H1 (cell line): ENCODE results near the gene RFX1. TPM values are rescaled to one million over a fixed set of nuclear protein-coding genes. Genes with fewer than 3 reads are reported as not detected.

ENCODE experiments used
- CTCF ChIA-PET: fragments of 300-600 bp; sonication (Branson Sonifier 250); formaldehyde crosslinking; loops from one replicate; lab custom pipeline; 2021; ENCODE audit not compliant: partially characterized antibody; lab: Charles Lee
- POLR2A ChIA-PET: fragments of 300-600 bp; sonication (Branson Sonifier 250); formaldehyde crosslinking; loops from one replicate; lab custom pipeline; 2021; ENCODE audit warnings: inconsistent platforms; ENCODE audit not compliant: partially characterized antibody; lab: Charles Lee
- DNase-seq, 2 experiments: peaks; one replicate each; pipeline versions ENCODE4 v3.0.0 to v3.0.0-alpha.2; 2010 to 2022; ENCODE audit warnings: low spot score in 2 of 2, low read depth in 1 of 2, mixed read lengths in 1 of 2
- FAIRE-seq: peaks from 2 replicates; lab custom pipeline; 2011; peaks lifted over from hg19 to GRCh38; lab: Jason Lieb, UNC
- H2AFZ ChIP-seq: 2 replicates; pipeline ENCODE4 v1.8.1; 2012; ENCODE audit warnings: low read length, inconsistent platforms
- H2AK5ac ChIP-seq: 2 replicates; pipeline ENCODE4 v1.6.1; 2013; ENCODE audit warnings: low read depth, low read length
- H2BK120ac ChIP-seq: replicated peaks from 2 replicates; pipeline ENCODE3; 2013; ENCODE audit warnings: low read depth, low read length, inconsistent platforms
- H2BK12ac ChIP-seq: 2 replicates; pipeline ENCODE4 v1.6.1; 2013; ENCODE audit warnings: low read depth, low read length
- H2BK15ac ChIP-seq: 2 replicates; pipeline ENCODE4 v1.6.1; 2013; ENCODE audit warnings: low read length
- H2BK20ac ChIP-seq: 2 replicates; pipeline ENCODE4 v1.6.1; 2013; ENCODE audit warnings: low read length
- H2BK5ac ChIP-seq: 2 replicates; pipeline ENCODE4 v1.6.1; 2013; ENCODE audit warnings: low read depth, low read length
- H3K14ac ChIP-seq: 2 replicates; pipeline ENCODE4 v1.6.1; 2013; ENCODE audit warnings: inconsistent platforms; ENCODE audit not compliant: insufficient read length
- H3K18ac ChIP-seq: 2 replicates; pipeline ENCODE4 v1.6.1; 2013; ENCODE audit warnings: low read length; ENCODE audit errors: extremely low read depth
- H3K23ac ChIP-seq: 2 replicates; pipeline ENCODE4 v1.6.1; 2013; ENCODE audit warnings: inconsistent platforms; ENCODE audit not compliant: insufficient read length
- H3K23me2 ChIP-seq: 2 replicates; pipeline ENCODE4 v1.6.1; 2013; ENCODE audit warnings: low read depth, low read length
- H3K27ac ChIP-seq: 2 replicates; pipeline ENCODE4 v1.6.1; 2011; ENCODE audit warnings: low read depth, low read length, inconsistent platforms
- H3K27me3 ChIP-seq, 4 experiments: replicated peaks in 1 of 4; 1 replicate in 1 of 4; 2 replicates in 3 of 4; pipeline versions ENCODE4 v1.6.1 to v1.8.1; 2011 to 2013; ENCODE audit warnings: low read length in 3 of 4, mild to moderate bottlenecking in 3 of 4, inconsistent platforms in 2 of 4, mixed read lengths in 2 of 4, moderate library complexity in 1 of 4; ENCODE audit not compliant: control insufficient read depth in 3 of 4, insufficient read depth in 3 of 4; ENCODE audit errors: extremely low read depth in 1 of 4
- H3K36me3 ChIP-seq, 4 experiments: 2 replicates each; pipeline versions ENCODE4 v1.6.1 to v1.8.1; 2011 to 2013; ENCODE audit warnings: mild to moderate bottlenecking in 4 of 4, low read length in 3 of 4, moderate library complexity in 2 of 4, control low read depth in 1 of 4, inconsistent platforms in 1 of 4; ENCODE audit not compliant: insufficient read depth in 4 of 4, control insufficient read depth in 2 of 4
- H3K4ac ChIP-seq: replicated peaks from 2 replicates; pipeline ENCODE3; 2013; ENCODE audit warnings: low read length, low read depth, mixed read lengths, inconsistent platforms; ENCODE audit not compliant: insufficient read length
- H3K4me1 ChIP-seq, 4 experiments: replicated peaks in 1 of 4; 1 replicate in 1 of 4; 2 replicates in 3 of 4; pipeline versions ENCODE4 v1.6.1 to v1.8.1; 2011 to 2013; ENCODE audit warnings: low read length in 3 of 4, inconsistent platforms in 2 of 4, mixed read lengths in 1 of 4; ENCODE audit not compliant: insufficient read depth in 4 of 4, control insufficient read depth in 3 of 4
- H3K4me2 ChIP-seq, 2 experiments: 2 replicates each; pipeline versions ENCODE4 v1.6.1 to v1.8.1; 2011 to 2013; ENCODE audit warnings: low read depth in 2 of 2, low read length in 2 of 2, control low read depth in 1 of 2, inconsistent platforms in 1 of 2, mild to moderate bottlenecking in 1 of 2; ENCODE audit not compliant: insufficient read depth in 1 of 2
- H3K4me3 ChIP-seq, 4 experiments: fragments of 200-600, 300-600 bp in 1 of 4; sonication (generic), shearing (Covaris generic), sonication (Bioruptor Twin) in 1 of 4; 2 replicates each; pipeline versions ENCODE4 v1.5.1 to v1.8.1; 2011 to 2016; ENCODE audit warnings: low read length in 4 of 4, low read depth in 3 of 4, control low read depth in 2 of 4, inconsistent platforms in 2 of 4, mild to moderate bottlenecking in 2 of 4, mixed read lengths in 1 of 4, moderate library complexity in 1 of 4; ENCODE audit not compliant: insufficient read depth in 2 of 4; ENCODE audit errors: extremely low read depth in 1 of 4
- H3K56ac ChIP-seq: replicated peaks from 2 replicates; pipeline ENCODE3; 2013; ENCODE audit warnings: low read depth, mild to moderate bottlenecking, mixed read lengths, low read length, inconsistent platforms; ENCODE audit not compliant: insufficient read length
- H3K79me1 ChIP-seq: 2 replicates; pipeline ENCODE4 v1.6.1; 2013; ENCODE audit warnings: low read depth, low read length, control low read depth
- H3K79me2 ChIP-seq, 2 experiments: 2 replicates each; pipeline versions ENCODE4 v1.6.1 to v1.8.1; 2012 to 2013; ENCODE audit warnings: low read length in 2 of 2, mild to moderate bottlenecking in 2 of 2, inconsistent platforms in 1 of 2; ENCODE audit not compliant: insufficient read depth in 2 of 2, control insufficient read depth in 1 of 2
- H3K9ac ChIP-seq, 4 experiments: replicated peaks in 1 of 4; 1 replicate in 1 of 4; 2 replicates in 3 of 4; pipeline versions ENCODE4 v1.6.1 to v1.8.1; 2011 to 2013; ENCODE audit warnings: low read depth in 3 of 4, low read length in 3 of 4, control low read depth in 2 of 4, mild to moderate bottlenecking in 2 of 4, moderate library complexity in 2 of 4, inconsistent platforms in 1 of 4; ENCODE audit errors: extremely low read depth in 1 of 4
- H3K9me3 ChIP-seq, 2 experiments: 2 replicates each; pipeline versions ENCODE4 v1.6.1 to v1.8.1; 2012 to 2013; ENCODE audit warnings: mild to moderate bottlenecking in 2 of 2, moderate library complexity in 2 of 2, control low read depth in 1 of 2, inconsistent platforms in 1 of 2, low read depth in 1 of 2, low read length in 1 of 2, mixed read lengths in 1 of 2; ENCODE audit not compliant: insufficient read depth in 2 of 2
- H4K20me1 ChIP-seq, 2 experiments: replicated peaks in 1 of 2; 2 replicates each; pipeline versions ENCODE3 to v1.8.1; 2011 to 2013; ENCODE audit warnings: inconsistent platforms in 2 of 2, low read length in 2 of 2, mild to moderate bottlenecking in 1 of 2; ENCODE audit not compliant: insufficient read depth in 2 of 2, control insufficient read depth in 1 of 2
- H4K5ac ChIP-seq: 2 replicates; pipeline ENCODE4 v1.6.1; 2013; ENCODE audit warnings: low read length, low read depth, mixed read lengths, inconsistent platforms; ENCODE audit not compliant: insufficient read length
- H4K8ac ChIP-seq: 2 replicates; pipeline ENCODE4 v1.8.0; 2013; ENCODE audit warnings: mild to moderate bottlenecking, moderate library complexity, low read length, inconsistent platforms; ENCODE audit not compliant: insufficient read depth; ENCODE audit errors: extremely low read depth
- H4K91ac ChIP-seq: replicated peaks from 2 replicates; pipeline ENCODE3; 2013; ENCODE audit warnings: low read length, mixed read lengths, inconsistent platforms; ENCODE audit not compliant: insufficient read length
- HDAC6 ChIP-seq: IDR thresholded peaks from one replicate; pipeline ENCODE4 v1.7.1; 2012; ENCODE audit warnings: low read depth, mild to moderate bottlenecking, inconsistent platforms, low read length, moderate library complexity
- MAFK ChIP-seq: IDR thresholded peaks from 2 replicates; pipeline ENCODE4 v1.6.1; 2012; ENCODE audit warnings: low read depth, mild to moderate bottlenecking, improper control_type of control experiment, low read length
- POLR2AphosphoS5 ChIP-seq: IDR thresholded peaks from 2 replicates; pipeline ENCODE4 v1.6.1; 2011; ENCODE audit warnings: low read depth, low read length
- SP4 ChIP-seq: IDR thresholded peaks from 2 replicates; pipeline ENCODE4 v1.6.1; 2012; ENCODE audit warnings: low read length, inconsistent platforms
- TAF7 ChIP-seq: optimal IDR thresholded peaks from 2 replicates; pipeline ENCODE3; 2011; ENCODE audit warnings: low read depth, mild to moderate bottlenecking, inconsistent platforms, low read length, moderate library complexity, borderline replicate concordance
- TBP ChIP-seq: IDR thresholded peaks from 2 replicates; pipeline ENCODE4 v1.6.1; 2011; ENCODE audit warnings: low read depth, low read length, improper control_type of control experiment
- WGBS, 2 experiments: shearing (Covaris generic) in 1 of 2; methylation state at CpG; one replicate each; pipeline versions ENCODE4 v1.1.6 to v1.1.7; 2013 to 2015; ENCODE audit warnings: low lambda C conversion rate in 2 of 2, mixed read lengths in 2 of 2, inconsistent platforms in 1 of 2, low coverage in 1 of 2, missing lambda C conversion rate in 1 of 2; ENCODE audit not compliant: insufficient replicate concordance in 2 of 2, insufficient coverage in 1 of 2, insufficient read length in 1 of 2; ENCODE audit errors: extremely low coverage in 1 of 2, missing lambda C conversion rate in 1 of 2; 5-methylcytosine and 5-hydroxymethylcytosine counted together
- polyA plus RNA-seq, 7 experiments: library from polyadenylated mRNA; depleted of rRNA in 3 of 7; stranded (reverse) in 5 of 7; unstranded in 2 of 7; fragments of >200 nt in 5 of 7; fragments of 200-250 nt in 2 of 7; gene quantifications; 1 replicate in 5 of 7; 2 replicates in 1 of 7; 4 replicates in 1 of 7; pipeline versions ENCODE4 v1.2.1 to v1.2.3, GENCODE V29; 2011 to 2013; ENCODE audit warnings: missing spikeins in 2 of 7, mixed read lengths in 2 of 7
- total RNA-seq: library from RNA; stranded (reverse); fragmentation: NEBNext Ultra II Directional; extraction: Animal tissue kit (Norgen Biotek cat#: 25700); gene quantifications from 2 replicates; pipeline ENCODE4 v1.2.1, GENCODE V29; 2021
- TF ChIP-seq, protein P1 (sequence below), 3 experiments: IDR thresholded peaks; 1 replicate in 2 of 3; 2 replicates in 1 of 3; pipeline versions ENCODE4 v1.5.1 to v1.6.1; 2011; ENCODE audit warnings: low read length in 3 of 3, mild to moderate bottlenecking in 3 of 3, inconsistent platforms in 2 of 3, low read depth in 1 of 3, moderate library complexity in 1 of 3; ENCODE audit not compliant: insufficient read depth in 1 of 3; ENCODE audit errors: control extremely low read depth in 1 of 3

Gene RFX1
- total and polyA plus RNA-seq, 2 of the 8 experiments (the other 6 are each of a cell fraction or from before 2014, with no cell fraction given) = 4.9 to 17.0 TPM

DNA sequence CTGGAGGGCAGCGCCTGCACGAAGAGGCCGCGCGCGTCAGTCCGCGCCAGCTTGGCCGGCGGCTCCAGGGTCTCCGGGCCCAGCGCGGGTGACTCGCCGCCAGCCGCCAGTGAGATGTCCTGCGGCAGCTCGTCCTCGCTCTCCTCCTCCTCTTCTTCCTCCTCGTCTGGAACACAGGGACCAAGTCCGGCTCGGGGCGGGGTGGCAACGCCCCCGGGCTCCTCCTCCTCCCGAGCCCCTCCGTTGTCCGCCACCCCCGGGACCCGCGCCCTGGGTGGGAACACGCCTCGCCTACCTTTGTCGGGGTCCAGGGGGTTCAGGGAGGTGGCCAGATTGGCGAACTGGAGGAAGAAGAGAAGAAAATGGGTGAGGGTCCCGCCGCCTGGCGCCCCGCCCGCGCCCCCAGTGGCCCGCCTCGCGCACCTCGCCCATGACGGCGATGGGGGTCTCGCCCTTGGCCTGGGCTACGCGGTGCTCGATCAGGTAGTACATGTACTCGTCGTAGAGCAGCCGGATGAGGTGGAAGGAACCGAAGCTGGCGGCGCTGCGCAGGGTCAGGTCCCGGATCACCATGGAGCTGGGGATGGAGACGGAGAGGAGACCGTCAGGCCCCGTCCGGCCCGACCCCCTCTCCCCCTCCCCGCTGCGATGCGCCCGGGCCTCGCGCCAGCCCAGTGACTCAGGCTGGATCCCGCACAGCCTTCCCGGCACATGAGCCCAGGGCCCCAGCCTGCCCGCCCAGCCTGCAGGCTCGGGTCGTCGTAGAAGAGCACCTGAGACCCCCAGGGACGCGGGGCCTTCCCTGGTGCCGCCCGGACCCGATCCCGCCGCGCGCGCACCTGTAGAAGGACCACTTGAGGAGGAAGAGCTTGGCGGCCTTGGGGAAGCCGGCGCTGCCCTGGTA lies 43.2 kb downstream of the RFX1 start:
- Histone ChIP-seq H2BK12ac (peak overlapping the region; percentile 84; the same call in 1 of the 2 replicates), H3K79me1 (no peaks in the 10 kb centered on the region), H3K23ac (no peak overlapping the region), H3K79me2 (no peaks in the 10 kb centered on the region), H3K36me3 (peaks cover 2 to 28% (median 21%) of the 10 kb centered on the region in 4 experiments; a peak in 6 of 8 replicates), H4K91ac (peak overlapping the region; percentile 65), H3K18ac (peak overlapping the region; percentile 90), H2BK20ac (0 out of 2 replicates have a peak overlapping the region, but pooled peaks have one; percentile 72), H3K14ac (no peak overlapping the region), H3K4me3 (peak overlapping the region; percentile 25 to 66 (median 52)), H3K4me1 (peaks cover 0 to 9% (median 4%) of the 10 kb centered on the region in 4 experiments; a peak in 4 of 7 replicates), H3K9me3 (no peaks in the 10 kb centered on the region), H4K8ac (peak overlapping the region; percentile 91; the same call in 1 of the 2 replicates), H4K5ac (no peak overlapping the region), H2AK5ac (no peak overlapping the region), H3K27me3 (peaks cover 0 to 4% (median 0%) of the 10 kb centered on the region in 4 experiments; a peak in 2 of 7 replicates), H3K27ac (no peak overlapping the region), H3K9ac (peak overlapping the region; percentile 6 to 63 (median 50); a peak in 6 of 7 replicates), H2BK5ac (peak overlapping the region; percentile 44; the same call in 1 of the 2 replicates), H4K20me1 (peaks cover 0 to 3% of the 10 kb centered on the region in 2 experiments), H2AFZ (no peak overlapping the region), H3K4ac (peak overlapping the region; percentile 78), H3K56ac (no peak overlapping the region), H3K23me2 (peaks cover 13% of the 10 kb centered on the region; the same call in 1 of the 2 replicates), H3K4me2 (peak overlapping the region; percentile 66 to 98), H2BK15ac (0 out of 2 replicates have a peak overlapping the region, but pooled peaks have one; percentile 97), H2BK120ac (no peak overlapping the region)
- DNase-seq = peak in 1 of 2 experiments; percentile 74
- no peak for FAIRE-seq
- ChIA-PET POLR2A (interaction anchor here (0.6 to 4.8 kb wide), 31 partner anchors 10 to 96 kb away, joined by 3 to 48 read pairs (median 5); partner anchors contain the start of genes BRME1, DCAF15, IL27RA and PODNL1), CTCF (interaction anchor here (0.7 to 7.8 kb wide), 16 partner anchors 12 to 110 kb away, joined by 3 to 77 read pairs (median 4); partner anchors contain the start of genes IL27RA, MISP3 and PODNL1)
- WGBS, 2 experiments = 8% methylated on average over 28 of the region's 89 CpGs; no CpG with 5 or more reads in 1 of the 2 experiments
- TF ChIP-seq MAFK = no peak
- peak; percentile 45 for TF ChIP-seq POLR2AphosphoS5
- TF ChIP-seq TBP = peak; percentile 28; the same call in 1 of the 2 replicates
- TF ChIP-seq SP4 = no peak
- TF ChIP-seq HDAC6 = no peak
- TF ChIP-seq, protein P1, sequence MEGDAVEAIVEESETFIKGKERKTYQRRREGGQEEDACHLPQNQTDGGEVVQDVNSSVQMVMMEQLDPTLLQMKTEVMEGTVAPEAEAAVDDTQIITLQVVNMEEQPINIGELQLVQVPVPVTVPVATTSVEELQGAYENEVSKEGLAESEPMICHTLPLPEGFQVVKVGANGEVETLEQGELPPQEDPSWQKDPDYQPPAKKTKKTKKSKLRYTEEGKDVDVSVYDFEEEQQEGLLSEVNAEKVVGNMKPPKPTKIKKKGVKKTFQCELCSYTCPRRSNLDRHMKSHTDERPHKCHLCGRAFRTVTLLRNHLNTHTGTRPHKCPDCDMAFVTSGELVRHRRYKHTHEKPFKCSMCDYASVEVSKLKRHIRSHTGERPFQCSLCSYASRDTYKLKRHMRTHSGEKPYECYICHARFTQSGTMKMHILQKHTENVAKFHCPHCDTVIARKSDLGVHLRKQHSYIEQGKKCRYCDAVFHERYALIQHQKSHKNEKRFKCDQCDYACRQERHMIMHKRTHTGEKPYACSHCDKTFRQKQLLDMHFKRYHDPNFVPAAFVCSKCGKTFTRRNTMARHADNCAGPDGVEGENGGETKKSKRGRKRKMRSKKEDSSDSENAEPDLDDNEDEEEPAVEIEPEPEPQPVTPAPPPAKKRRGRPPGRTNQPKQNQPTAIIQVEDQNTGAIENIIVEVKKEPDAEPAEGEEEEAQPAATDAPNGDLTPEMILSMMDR (IDR thresholded peaks at IDR 0.05; ENCODE audit: control extremely low read depth in 1 of 3, insufficient read depth in 1 of 3, low read depth in 1 of 3, low read length in 3 of 3) = peak in 1 of 3 experiments; percentile 3; a peak in 1 of 4 replicates
- no peak for TF ChIP-seq TAF7
